ENCODE results near the gene CCL16. TPM values are rescaled to one million over a fixed set of nuclear protein-coding genes. Genes with fewer than 3 reads are reported as not detected.

CCL16 gene
- total and polyA plus RNA-seq, 2 experiments from 2014 or later: not detected

- Histone ChIP-seq H3K79me2 (replicated peaks; ENCODE audit: insufficient read depth) (no peaks in the 10 kb centered on the region), H3K4me1 (ENCODE audit: insufficient read depth) (peaks cover 9% of the 10 kb centered on the region)
- no peak overlapping the region for H3K27ac Mint-ChIP-seq
These were observed 45.2 kb downstream of the CCL16 start for GRCh38 chr17:35936063-35936462.

More at GRCh38 chr17:35936063-35936462, 45.2 kb downstream of the CCL16 start:
- H3K27ac ChIP-seq (ENCODE audit: low read depth): no peak overlapping the region
- peak; percentile 10 for DNase-seq (ENCODE audit: low spot score)
- no peak for TF ChIP-seq NANOG (IDR thresholded peaks at IDR 0.05; ENCODE audit: borderline replicate concordance)
- TF ChIP-seq, protein P1, sequence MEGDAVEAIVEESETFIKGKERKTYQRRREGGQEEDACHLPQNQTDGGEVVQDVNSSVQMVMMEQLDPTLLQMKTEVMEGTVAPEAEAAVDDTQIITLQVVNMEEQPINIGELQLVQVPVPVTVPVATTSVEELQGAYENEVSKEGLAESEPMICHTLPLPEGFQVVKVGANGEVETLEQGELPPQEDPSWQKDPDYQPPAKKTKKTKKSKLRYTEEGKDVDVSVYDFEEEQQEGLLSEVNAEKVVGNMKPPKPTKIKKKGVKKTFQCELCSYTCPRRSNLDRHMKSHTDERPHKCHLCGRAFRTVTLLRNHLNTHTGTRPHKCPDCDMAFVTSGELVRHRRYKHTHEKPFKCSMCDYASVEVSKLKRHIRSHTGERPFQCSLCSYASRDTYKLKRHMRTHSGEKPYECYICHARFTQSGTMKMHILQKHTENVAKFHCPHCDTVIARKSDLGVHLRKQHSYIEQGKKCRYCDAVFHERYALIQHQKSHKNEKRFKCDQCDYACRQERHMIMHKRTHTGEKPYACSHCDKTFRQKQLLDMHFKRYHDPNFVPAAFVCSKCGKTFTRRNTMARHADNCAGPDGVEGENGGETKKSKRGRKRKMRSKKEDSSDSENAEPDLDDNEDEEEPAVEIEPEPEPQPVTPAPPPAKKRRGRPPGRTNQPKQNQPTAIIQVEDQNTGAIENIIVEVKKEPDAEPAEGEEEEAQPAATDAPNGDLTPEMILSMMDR (conservative IDR thresholded peaks at IDR 0.05; ENCODE audit: low read depth in 2 of 2): no peak
- TF ChIP-seq EZH2 (IDR thresholded peaks at IDR 0.05; ENCODE audit: low read depth, unreplicated experiment): no peak
- TF ChIP-seq ZNF114 (CRISPR knock-in tag; IDR thresholded peaks at IDR 0.05): no peak
- TF ChIP-seq CREB1 (CRISPR knock-in tag; IDR thresholded peaks at IDR 0.05; ENCODE audit: low read depth): no peak
- no peak for TF ChIP-seq ZNF331 (CRISPR knock-in tag; IDR thresholded peaks at IDR 0.05; ENCODE audit: low read depth)
- TF ChIP-seq, protein P2, sequence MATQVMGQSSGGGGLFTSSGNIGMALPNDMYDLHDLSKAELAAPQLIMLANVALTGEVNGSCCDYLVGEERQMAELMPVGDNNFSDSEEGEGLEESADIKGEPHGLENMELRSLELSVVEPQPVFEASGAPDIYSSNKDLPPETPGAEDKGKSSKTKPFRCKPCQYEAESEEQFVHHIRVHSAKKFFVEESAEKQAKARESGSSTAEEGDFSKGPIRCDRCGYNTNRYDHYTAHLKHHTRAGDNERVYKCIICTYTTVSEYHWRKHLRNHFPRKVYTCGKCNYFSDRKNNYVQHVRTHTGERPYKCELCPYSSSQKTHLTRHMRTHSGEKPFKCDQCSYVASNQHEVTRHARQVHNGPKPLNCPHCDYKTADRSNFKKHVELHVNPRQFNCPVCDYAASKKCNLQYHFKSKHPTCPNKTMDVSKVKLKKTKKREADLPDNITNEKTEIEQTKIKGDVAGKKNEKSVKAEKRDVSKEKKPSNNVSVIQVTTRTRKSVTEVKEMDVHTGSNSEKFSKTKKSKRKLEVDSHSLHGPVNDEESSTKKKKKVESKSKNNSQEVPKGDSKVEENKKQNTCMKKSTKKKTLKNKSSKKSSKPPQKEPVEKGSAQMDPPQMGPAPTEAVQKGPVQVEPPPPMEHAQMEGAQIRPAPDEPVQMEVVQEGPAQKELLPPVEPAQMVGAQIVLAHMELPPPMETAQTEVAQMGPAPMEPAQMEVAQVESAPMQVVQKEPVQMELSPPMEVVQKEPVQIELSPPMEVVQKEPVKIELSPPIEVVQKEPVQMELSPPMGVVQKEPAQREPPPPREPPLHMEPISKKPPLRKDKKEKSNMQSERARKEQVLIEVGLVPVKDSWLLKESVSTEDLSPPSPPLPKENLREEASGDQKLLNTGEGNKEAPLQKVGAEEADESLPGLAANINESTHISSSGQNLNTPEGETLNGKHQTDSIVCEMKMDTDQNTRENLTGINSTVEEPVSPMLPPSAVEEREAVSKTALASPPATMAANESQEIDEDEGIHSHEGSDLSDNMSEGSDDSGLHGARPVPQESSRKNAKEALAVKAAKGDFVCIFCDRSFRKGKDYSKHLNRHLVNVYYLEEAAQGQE (IDR thresholded peaks at IDR 0.05; ENCODE audit: unreplicated experiment): no peak
- no peak for TF ChIP-seq ZNF462 (CRISPR knock-in tag; IDR thresholded peaks at IDR 0.05)
- no peak for TF ChIP-seq POLR2AphosphoS5 (IDR thresholded peaks at IDR 0.05; ENCODE audit: low read depth)
- TF ChIP-seq JUNB (IDR thresholded peaks at IDR 0.05; ENCODE audit: unreplicated experiment): no peak
- no peak for TF ChIP-seq ETS1 (IDR thresholded peaks at IDR 0.05)
- TF ChIP-seq STAT1 (IDR thresholded peaks at IDR 0.05; ENCODE audit: unreplicated experiment): no peak
- no peak for TF ChIP-seq EZH2phosphoT487 (IDR thresholded peaks at IDR 0.05; ENCODE audit: unreplicated experiment)
- no peaks in the 10 kb centered on the region for H3K27me3 ChIP-seq (ENCODE audit: insufficient read depth)
- H3F3A ChIP-seq (replicated peaks; ENCODE audit: low read depth): no peaks in the 10 kb centered on the region
- Mint-ChIP-seq H3K4me1 (peaks cover 16% of the 10 kb centered on the region), H3K27me3 (ENCODE audit: insufficient read depth, low read depth, poor library complexity) (peaks cover 2% of the 10 kb centered on the region), H3K36me3 (ENCODE audit: low read depth) (no peaks in the 10 kb centered on the region), H3K4me3 (no peak overlapping the region), H3K9me3 (0 out of 3 replicates have a peak, but pooled peaks cover 3% of the 10 kb centered on the region)
- H3K36me3 ChIP-seq (ENCODE audit: insufficient read depth): no peaks in the 10 kb centered on the region
- no peak overlapping the region for H3K4me3 ChIP-seq
- ATAC-seq: no peak; the same call in 2 of the 3 replicates
- peak overlapping the region; percentile 72; the same call in 1 of the 2 replicates for H2AFZ ChIP-seq
- H4K20me1 ChIP-seq (replicated peaks; ENCODE audit: insufficient read depth): no peaks in the 10 kb centered on the region
- no peak overlapping the region for H3K4me2 ChIP-seq
- H3K9me2 ChIP-seq (ENCODE audit: insufficient read depth): peaks cover 4% of the 10 kb centered on the region; the same call in 1 of the 2 replicates
